B cell (primary cell): ENCODE data around the gene MTF1.

Experiments
- CTCF ChIP-seq: fragments of 200-600 bp; IDR thresholded peaks from one replicate; pipeline ENCODE4 v1.8.0; 2022; ENCODE audit warnings: antibody characterized with exemption, mild to moderate bottlenecking
- EZH2 ChIP-seq: IDR thresholded peaks from 2 replicates; pipeline ENCODE4 v1.6.1; 2012; ENCODE audit warnings: borderline replicate concordance, low read depth, mild to moderate bottlenecking, moderate library complexity, low read length; ENCODE audit not compliant: insufficient read depth, poor library complexity, severe bottlenecking

- TF ChIP-seq CTCF (no peak), EZH2 (no peak)
Observed at GRCh38 chr1:37831809-37832208, 27.6 kb downstream of the MTF1 start.
